MM.1S (cell line): ENCODE measurements around the gene KCNQ1.

Experiments
- EZH2 ChIP-seq: fragments of 300-600 bp; sonication (generic); optimal IDR thresholded peaks from 2 replicates; pipeline ENCODE3; 2017; ENCODE audit warnings: low read depth, mild to moderate bottlenecking, antibody characterized with exemption, low read length, mixed read lengths
- EZH2phosphoT487 ChIP-seq: fragments of 300-600 bp; sonication (generic); IDR thresholded peaks from 2 replicates; pipeline ENCODE4 v1.6.1; 2018; ENCODE audit warnings: antibody characterized with exemption, low read length
- TF ChIP-seq, protein P1 (sequence below): fragments of 300-600 bp; sonication (generic); IDR thresholded peaks from 2 replicates; pipeline ENCODE4 v1.5.1; 2016; ENCODE audit warnings: antibody characterized with exemption, low read length, mixed read lengths

GRCh38 chr11:2571598-2572281 lies 126.9 kb downstream of the KCNQ1 start:
- TF ChIP-seq EZH2 (no peak), EZH2phosphoT487 (no peak)
- TF ChIP-seq, protein P1, sequence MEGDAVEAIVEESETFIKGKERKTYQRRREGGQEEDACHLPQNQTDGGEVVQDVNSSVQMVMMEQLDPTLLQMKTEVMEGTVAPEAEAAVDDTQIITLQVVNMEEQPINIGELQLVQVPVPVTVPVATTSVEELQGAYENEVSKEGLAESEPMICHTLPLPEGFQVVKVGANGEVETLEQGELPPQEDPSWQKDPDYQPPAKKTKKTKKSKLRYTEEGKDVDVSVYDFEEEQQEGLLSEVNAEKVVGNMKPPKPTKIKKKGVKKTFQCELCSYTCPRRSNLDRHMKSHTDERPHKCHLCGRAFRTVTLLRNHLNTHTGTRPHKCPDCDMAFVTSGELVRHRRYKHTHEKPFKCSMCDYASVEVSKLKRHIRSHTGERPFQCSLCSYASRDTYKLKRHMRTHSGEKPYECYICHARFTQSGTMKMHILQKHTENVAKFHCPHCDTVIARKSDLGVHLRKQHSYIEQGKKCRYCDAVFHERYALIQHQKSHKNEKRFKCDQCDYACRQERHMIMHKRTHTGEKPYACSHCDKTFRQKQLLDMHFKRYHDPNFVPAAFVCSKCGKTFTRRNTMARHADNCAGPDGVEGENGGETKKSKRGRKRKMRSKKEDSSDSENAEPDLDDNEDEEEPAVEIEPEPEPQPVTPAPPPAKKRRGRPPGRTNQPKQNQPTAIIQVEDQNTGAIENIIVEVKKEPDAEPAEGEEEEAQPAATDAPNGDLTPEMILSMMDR: no peak
